ENCODE measurements around the gene KIAA1217. TPM values are rescaled to one million over a fixed set of nuclear protein-coding genes. Genes with fewer than 3 reads are reported as not detected.

KIAA1217 gene
- total and polyA plus RNA-seq, 9 of the 15 experiments (the other 6 are each of a cell fraction or from before 2014, with no cell fraction given): 0.04 TPM; not detected in 8

DNA sequence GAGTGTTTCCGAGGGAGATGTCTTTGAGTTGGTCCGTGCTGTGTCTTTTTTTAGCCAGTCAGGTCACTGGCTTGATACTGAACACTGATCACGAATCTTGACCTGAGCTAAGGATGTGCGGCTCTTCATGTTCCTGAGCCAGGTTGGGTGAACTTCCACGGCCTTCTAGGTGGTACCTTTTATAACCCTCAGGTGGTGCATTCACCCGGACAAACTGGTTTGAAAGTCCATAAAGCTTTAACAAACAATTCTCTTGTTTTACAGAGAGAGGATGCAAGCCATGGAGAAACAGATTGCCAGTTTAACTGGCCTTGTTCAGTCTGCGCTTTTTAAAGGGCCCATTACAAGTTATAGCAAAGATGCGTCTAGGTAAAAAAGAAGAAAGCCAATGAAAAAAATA, 285.3 kb downstream of the KIAA1217 start:
- TF ChIP-seq POLR2A (conservative IDR thresholded peaks at IDR 0.05) (no peak), TCF3 (CRISPR knock-in tag; IDR thresholded peaks at IDR 0.05) (no peak), ZNF311 (CRISPR knock-in tag; IDR thresholded peaks at IDR 0.05) (no peak), CUX1 (CRISPR knock-in tag; IDR thresholded peaks at IDR 0.05) (no peak), ZNF551 (CRISPR knock-in tag; IDR thresholded peaks at IDR 0.05) (no peak), MLX (CRISPR knock-in tag; conservative IDR thresholded peaks at IDR 0.05) (no peak), SMARCE1 (IDR thresholded peaks at IDR 0.05) (no peak)
- TF ChIP-seq, protein P1, sequence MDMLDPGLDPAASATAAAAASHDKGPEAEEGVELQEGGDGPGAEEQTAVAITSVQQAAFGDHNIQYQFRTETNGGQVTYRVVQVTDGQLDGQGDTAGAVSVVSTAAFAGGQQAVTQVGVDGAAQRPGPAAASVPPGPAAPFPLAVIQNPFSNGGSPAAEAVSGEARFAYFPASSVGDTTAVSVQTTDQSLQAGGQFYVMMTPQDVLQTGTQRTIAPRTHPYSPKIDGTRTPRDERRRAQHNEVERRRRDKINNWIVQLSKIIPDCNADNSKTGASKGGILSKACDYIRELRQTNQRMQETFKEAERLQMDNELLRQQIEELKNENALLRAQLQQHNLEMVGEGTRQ (CRISPR knock-in tag; IDR thresholded peaks at IDR 0.05): no peak
- WGBS (ENCODE audit: insufficient coverage, low coverage, missing lambda C conversion rate): 0% methylated on average over 8 of the region's 8 CpGs
- Histone ChIP-seq H3K4me3 (no peak overlapping the region), H3K27me3 (ENCODE audit: control insufficient read depth in 2 of 2, insufficient read depth in 2 of 2, low read length in 2 of 2) (peaks cover 24 to 33% of the 10 kb centered on the region in 2 experiments), H3K9ac (ENCODE audit: insufficient read depth in 1 of 2, low read depth in 2 of 2, low read length in 2 of 2) (no peak overlapping the region), H3K9me3 (replicated peaks; ENCODE audit: control insufficient read depth, insufficient read depth, low read depth, low read length) (no peaks in the 10 kb centered on the region), H3K4me2 (ENCODE audit: insufficient read depth, low read length) (no peak overlapping the region), H4K20me1 (replicated peaks; ENCODE audit: control insufficient read depth, insufficient read depth, low read length) (no peaks in the 10 kb centered on the region), H3K36me3 (ENCODE audit: control insufficient read depth, insufficient read depth, low read length) (no peaks in the 10 kb centered on the region), H3K4me1 (replicated peaks in 1 of 2; ENCODE audit: control insufficient read depth in 2 of 2, insufficient read depth in 2 of 2, low read length in 2 of 2) (no peaks in the 10 kb centered on the region), H3K79me2 (ENCODE audit: control insufficient read depth, insufficient read depth, low read length) (no peaks in the 10 kb centered on the region), H2AFZ (ENCODE audit: low read depth, low read length) (no peak overlapping the region), H3K9me1 (ENCODE audit: control insufficient read depth, insufficient read depth, low read length) (no peaks in the 10 kb centered on the region), H3K27ac (ENCODE audit: extremely low read depth, low read depth, low read length) (no peak overlapping the region)
- no peak for FAIRE-seq
- ATAC-seq: no peak
- ChIA-PET POLR2A (interaction anchor here (0.5 kb wide), 1 partner anchor 50 kb away, joined by 4 read pairs; no protein-coding TSS in a partner anchor), CTCF (ENCODE audit: low intra/inter-chr PET ratio) (no interaction called here)
- BruUV-seq (replicated peaks): no TSS peak
- in situ Hi-C loops (cut with MboI): no loop called here
- intact Hi-C loops (cut with micrococcal nuclease): no loop called here
- DNase-seq (ENCODE audit: extremely low read depth in 1 of 4, low spot score in 3 of 4): no peak
